ENCODE results near the gene PRPF19.

Gene PRPF19

DNA sequence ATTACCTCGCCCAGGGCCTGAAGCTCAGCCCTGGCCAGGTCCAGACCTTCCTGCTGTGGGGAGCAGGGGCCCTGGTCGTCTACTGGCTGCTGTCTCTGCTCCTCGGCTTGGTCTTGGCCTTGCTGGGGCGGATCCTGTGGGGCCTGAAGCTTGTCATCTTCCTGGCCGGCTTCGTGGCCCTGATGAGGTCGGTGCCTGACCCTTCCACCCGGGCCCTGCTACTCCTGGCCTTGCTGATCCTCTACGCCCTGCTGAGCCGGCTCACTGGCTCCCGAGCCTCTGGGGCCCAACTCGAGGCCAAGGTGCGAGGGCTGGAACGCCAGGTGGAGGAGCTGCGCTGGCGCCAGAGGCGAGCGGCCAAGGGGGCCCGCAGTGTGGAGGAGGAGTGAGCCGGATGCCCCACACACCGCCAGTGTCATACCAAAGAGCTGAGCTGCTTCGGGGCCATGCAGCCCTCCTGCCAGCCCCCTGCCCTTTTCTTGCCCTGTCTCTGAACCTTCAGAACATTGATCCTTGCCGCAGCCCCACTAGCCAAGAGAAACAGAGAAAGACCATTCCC is 15.5 kb upstream of the PRPF19 start:
- Histone ChIP-seq H3K9ac (ENCODE audit: low read length) (no peak overlapping the region), H3K23ac (ENCODE audit: low read length) (no peak overlapping the region), H3K4me1 (ENCODE audit: control insufficient read depth, low read depth, low read length) (peaks cover 11% of the 10 kb centered on the region), H4K8ac (ENCODE audit: low read depth, low read length) (no peak overlapping the region), H3K56ac (ENCODE audit: low read length) (no peak overlapping the region), H2BK15ac (replicated peaks; ENCODE audit: low read depth) (no peak overlapping the region), H2BK5ac (ENCODE audit: low read length) (no peak overlapping the region), H3K18ac (ENCODE audit: low read length) (no peak overlapping the region), H4K5ac (ENCODE audit: low read length) (no peak overlapping the region), H3K79me2 (ENCODE audit: control insufficient read depth, insufficient read depth, low read length) (peaks cover 3% of the 10 kb centered on the region), H2BK120ac (ENCODE audit: low read depth, low read length) (no peak overlapping the region), H3K79me1 (ENCODE audit: low read length) (peaks cover 11% of the 10 kb centered on the region), H3K36me3 (ENCODE audit: control insufficient read depth, insufficient read depth, low read length) (peaks cover 3% of the 10 kb centered on the region), H3K4me3 (ENCODE audit: low read length) (no peak overlapping the region), H3K27ac (ENCODE audit: low read depth, low read length) (no peak overlapping the region), H3K27me3 (ENCODE audit: insufficient read depth, low read length, poor library complexity) (no peaks in the 10 kb centered on the region), H2AK5ac (ENCODE audit: low read length) (no peak overlapping the region), H3K4me2 (ENCODE audit: low read length) (no peak overlapping the region), H3K4ac (ENCODE audit: low read depth, low read length) (no peak overlapping the region)
- no peak for DNase-seq
- no CpG with 5 or more reads among the region's 23 CpGs for whole genome bisulfite sequencing (ENCODE audit: extremely low coverage, insufficient coverage, low lambda C conversion rate)

DNA sequence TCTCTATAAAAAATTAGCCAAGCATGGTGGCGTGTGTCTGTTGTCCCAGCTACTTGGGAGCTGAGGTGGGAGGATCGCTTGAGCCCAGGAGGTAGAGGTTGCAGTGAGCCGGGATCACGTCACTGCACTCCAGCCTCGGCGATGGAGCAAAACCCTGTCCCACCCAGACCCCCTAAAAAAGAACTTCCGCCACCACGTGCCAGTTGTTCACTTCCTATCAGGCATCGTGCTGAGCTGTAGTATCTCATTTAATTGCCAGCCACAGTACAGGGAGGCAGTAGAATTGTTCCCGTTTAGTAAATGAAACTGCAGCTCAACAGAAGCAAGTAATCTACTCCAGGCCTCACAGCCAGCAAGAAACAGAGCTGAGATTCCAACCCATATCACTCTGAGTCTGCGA is 14.9 kb upstream of the PRPF19 start:
- Histone ChIP-seq H3K36me3 (ENCODE audit: control insufficient read depth, insufficient read depth, low read length) (peaks cover 3% of the 10 kb centered on the region), H3K27me3 (ENCODE audit: insufficient read depth, low read length, poor library complexity) (no peaks in the 10 kb centered on the region), H4K8ac (ENCODE audit: low read depth, low read length) (no peak overlapping the region), H3K4me3 (ENCODE audit: low read length) (no peak overlapping the region), H3K79me2 (ENCODE audit: control insufficient read depth, insufficient read depth, low read length) (peaks cover 9% of the 10 kb centered on the region), H2AK5ac (ENCODE audit: low read length) (no peak overlapping the region), H3K79me1 (ENCODE audit: low read length) (peaks cover 14% of the 10 kb centered on the region), H2BK120ac (ENCODE audit: low read depth, low read length) (no peak overlapping the region), H3K9ac (ENCODE audit: low read length) (no peak overlapping the region), H3K4ac (ENCODE audit: low read depth, low read length) (no peak overlapping the region), H3K18ac (ENCODE audit: low read length) (no peak overlapping the region), H3K4me1 (ENCODE audit: control insufficient read depth, low read depth, low read length) (peaks cover 14% of the 10 kb centered on the region), H3K56ac (ENCODE audit: low read length) (no peak overlapping the region), H2BK5ac (ENCODE audit: low read length) (no peak overlapping the region), H4K5ac (ENCODE audit: low read length) (no peak overlapping the region), H2BK15ac (replicated peaks; ENCODE audit: low read depth) (no peak overlapping the region), H3K4me2 (ENCODE audit: low read length) (no peak overlapping the region), H3K23ac (ENCODE audit: low read length) (no peak overlapping the region), H3K27ac (ENCODE audit: low read depth, low read length) (no peak overlapping the region)
- no CpG with 5 or more reads among the region's 11 CpGs for WGBS (ENCODE audit: extremely low coverage, insufficient coverage, low lambda C conversion rate)
- DNase-seq, result no peak

DNA sequence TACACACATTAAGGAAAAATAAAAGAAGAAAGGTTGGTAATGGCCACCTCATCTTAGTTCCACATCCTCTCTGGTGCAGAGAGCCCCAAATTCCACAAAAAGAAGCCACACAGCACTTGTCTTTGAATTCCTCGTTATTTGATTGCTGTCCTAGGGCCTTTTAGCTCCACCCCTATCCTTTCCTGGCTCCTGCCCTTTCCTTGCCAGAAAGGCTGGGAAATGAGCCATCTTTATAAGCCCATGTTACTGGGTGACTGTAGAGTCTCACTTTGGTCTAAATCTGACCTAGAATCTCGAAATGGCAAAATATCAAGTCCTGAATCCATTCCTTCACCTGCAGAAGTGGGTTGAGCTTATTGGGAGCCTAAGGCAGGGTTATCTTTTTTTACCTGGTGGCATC is 13.6 kb upstream of the PRPF19 start:
- H4K8ac ChIP-seq (ENCODE audit: low read depth, low read length), result no peak overlapping the region
- no peak overlapping the region for H2BK120ac ChIP-seq (ENCODE audit: low read depth, low read length)
- no peak overlapping the region for H4K5ac ChIP-seq (ENCODE audit: low read length)
- H3K18ac ChIP-seq (ENCODE audit: low read length), result no peak overlapping the region
- H3K23ac ChIP-seq (ENCODE audit: low read length), result no peak overlapping the region
- H2AK5ac ChIP-seq (ENCODE audit: low read length), result no peak overlapping the region
- DNase-seq, result no peak
- no peak overlapping the region for H3K27ac ChIP-seq (ENCODE audit: low read depth, low read length)
- H3K4me1 ChIP-seq (ENCODE audit: control insufficient read depth, low read depth, low read length), result peaks cover 17% of the 10 kb centered on the region
- peaks cover 9% of the 10 kb centered on the region for H3K79me2 ChIP-seq (ENCODE audit: control insufficient read depth, insufficient read depth, low read length)
- no peaks in the 10 kb centered on the region for H3K27me3 ChIP-seq (ENCODE audit: insufficient read depth, low read length, poor library complexity)
- no peak overlapping the region for H3K56ac ChIP-seq (ENCODE audit: low read length)
- H3K4ac ChIP-seq (ENCODE audit: low read depth, low read length), result no peak overlapping the region
- no CpG with 5 or more reads among the region's 2 CpGs for WGBS (ENCODE audit: extremely low coverage, insufficient coverage, low lambda C conversion rate)
- peaks cover 3% of the 10 kb centered on the region for H3K36me3 ChIP-seq (ENCODE audit: control insufficient read depth, insufficient read depth, low read length)
- no peak overlapping the region for H2BK5ac ChIP-seq (ENCODE audit: low read length)
- no peak overlapping the region for H3K4me3 ChIP-seq (ENCODE audit: low read length)
- H3K9ac ChIP-seq (ENCODE audit: low read length), result no peak overlapping the region
- peaks cover 10% of the 10 kb centered on the region for H3K79me1 ChIP-seq (ENCODE audit: low read length)
- H2BK15ac ChIP-seq (replicated peaks; ENCODE audit: low read depth), result no peak overlapping the region
- no peak overlapping the region for H3K4me2 ChIP-seq (ENCODE audit: low read length)

GRCh38 chr11:60919320-60919719 is 12.9 kb upstream of the PRPF19 start:
- H2BK120ac ChIP-seq (ENCODE audit: low read depth, low read length), result no peak overlapping the region
- no peak overlapping the region for H3K4me2 ChIP-seq (ENCODE audit: low read length)
- H3K18ac ChIP-seq (ENCODE audit: low read length), result no peak overlapping the region
- H2BK15ac ChIP-seq (replicated peaks; ENCODE audit: low read depth), result no peak overlapping the region
- WGBS (ENCODE audit: extremely low coverage, insufficient coverage, low lambda C conversion rate), result no CpG with 5 or more reads among the region's 1 CpG
- no peak overlapping the region for H3K9ac ChIP-seq (ENCODE audit: low read length)
- H3K56ac ChIP-seq (ENCODE audit: low read length), result no peak overlapping the region
- H3K23ac ChIP-seq (ENCODE audit: low read length), result no peak overlapping the region
- H3K27me3 ChIP-seq (ENCODE audit: insufficient read depth, low read length, poor library complexity), result no peaks in the 10 kb centered on the region
- H3K4me3 ChIP-seq (ENCODE audit: low read length), result no peak overlapping the region
- H3K27ac ChIP-seq (ENCODE audit: low read depth, low read length), result no peak overlapping the region
- H3K4ac ChIP-seq (ENCODE audit: low read depth, low read length), result no peak overlapping the region
- peaks cover 17% of the 10 kb centered on the region for H3K4me1 ChIP-seq (ENCODE audit: control insufficient read depth, low read depth, low read length)
- peaks cover 10% of the 10 kb centered on the region for H3K79me1 ChIP-seq (ENCODE audit: low read length)
- peaks cover 3% of the 10 kb centered on the region for H3K36me3 ChIP-seq (ENCODE audit: control insufficient read depth, insufficient read depth, low read length)
- H2AK5ac ChIP-seq (ENCODE audit: low read length), result no peak overlapping the region
- peaks cover 9% of the 10 kb centered on the region for H3K79me2 ChIP-seq (ENCODE audit: control insufficient read depth, insufficient read depth, low read length)
- H2BK5ac ChIP-seq (ENCODE audit: low read length), result no peak overlapping the region
- no peak for DNase-seq
- no peak overlapping the region for H4K8ac ChIP-seq (ENCODE audit: low read depth, low read length)
- H4K5ac ChIP-seq (ENCODE audit: low read length), result no peak overlapping the region

- H3K27ac ChIP-seq (ENCODE audit: low read depth, low read length), result no peak overlapping the region
- H3K36me3 ChIP-seq (ENCODE audit: control insufficient read depth, insufficient read depth, low read length), result peaks cover 3% of the 10 kb centered on the region
- no peak overlapping the region for H3K9ac ChIP-seq (ENCODE audit: low read length)
- no peak overlapping the region for H2BK120ac ChIP-seq (ENCODE audit: low read depth, low read length)
- peaks cover 9% of the 10 kb centered on the region for H3K79me2 ChIP-seq (ENCODE audit: control insufficient read depth, insufficient read depth, low read length)
- no peaks in the 10 kb centered on the region for H3K27me3 ChIP-seq (ENCODE audit: insufficient read depth, low read length, poor library complexity)
- H3K56ac ChIP-seq (ENCODE audit: low read length), result no peak overlapping the region
- DNase-seq, result no peak
- H3K4me1 ChIP-seq (ENCODE audit: control insufficient read depth, low read depth, low read length), result peaks cover 17% of the 10 kb centered on the region
- no peak overlapping the region for H3K4ac ChIP-seq (ENCODE audit: low read depth, low read length)
- no CpG with 5 or more reads among the region's 2 CpGs for WGBS (ENCODE audit: extremely low coverage, insufficient coverage, low lambda C conversion rate)
- H4K5ac ChIP-seq (ENCODE audit: low read length), result no peak overlapping the region
- no peak overlapping the region for H2BK15ac ChIP-seq (replicated peaks; ENCODE audit: low read depth)
- no peak overlapping the region for H3K4me3 ChIP-seq (ENCODE audit: low read length)
- peaks cover 10% of the 10 kb centered on the region for H3K79me1 ChIP-seq (ENCODE audit: low read length)
- H3K4me2 ChIP-seq (ENCODE audit: low read length), result no peak overlapping the region
- no peak overlapping the region for H2BK5ac ChIP-seq (ENCODE audit: low read length)
- H4K8ac ChIP-seq (ENCODE audit: low read depth, low read length), result no peak overlapping the region
- no peak overlapping the region for H3K23ac ChIP-seq (ENCODE audit: low read length)
- H2AK5ac ChIP-seq (ENCODE audit: low read length), result no peak overlapping the region
- no peak overlapping the region for H3K18ac ChIP-seq (ENCODE audit: low read length)
Measured at GRCh38 chr11:60918939-60919265, 12.5 kb upstream of the PRPF19 start.

GRCh38 chr11:60918251-60918938 is 12.0 kb upstream of the PRPF19 start:
- H4K5ac ChIP-seq (ENCODE audit: low read length), result no peak overlapping the region
- no peak overlapping the region for H3K27ac ChIP-seq (ENCODE audit: low read depth, low read length)
- peak; percentile 89 for DNase-seq
- no peak overlapping the region for H3K4ac ChIP-seq (ENCODE audit: low read depth, low read length)
- no peaks in the 10 kb centered on the region for H3K27me3 ChIP-seq (ENCODE audit: insufficient read depth, low read length, poor library complexity)
- H2AK5ac ChIP-seq (ENCODE audit: low read length), result no peak overlapping the region
- no peak overlapping the region for H4K8ac ChIP-seq (ENCODE audit: low read depth, low read length)
- peaks cover 10% of the 10 kb centered on the region for H3K79me1 ChIP-seq (ENCODE audit: low read length)
- H3K18ac ChIP-seq (ENCODE audit: low read length), result no peak overlapping the region
- H2BK15ac ChIP-seq (replicated peaks; ENCODE audit: low read depth), result no peak overlapping the region
- peaks cover 3% of the 10 kb centered on the region for H3K36me3 ChIP-seq (ENCODE audit: control insufficient read depth, insufficient read depth, low read length)
- H3K4me2 ChIP-seq (ENCODE audit: low read length), result no peak overlapping the region
- H3K23ac ChIP-seq (ENCODE audit: low read length), result no peak overlapping the region
- no peak overlapping the region for H3K9ac ChIP-seq (ENCODE audit: low read length)
- no peak overlapping the region for H3K56ac ChIP-seq (ENCODE audit: low read length)
- H3K4me3 ChIP-seq (ENCODE audit: low read length), result no peak overlapping the region
- H3K4me1 ChIP-seq (ENCODE audit: control insufficient read depth, low read depth, low read length), result peaks cover 14% of the 10 kb centered on the region
- no peak overlapping the region for H2BK5ac ChIP-seq (ENCODE audit: low read length)
- H2BK120ac ChIP-seq (ENCODE audit: low read depth, low read length), result no peak overlapping the region
- WGBS (ENCODE audit: extremely low coverage, insufficient coverage, low lambda C conversion rate), result no CpG with 5 or more reads among the region's 4 CpGs
- H3K79me2 ChIP-seq (ENCODE audit: control insufficient read depth, insufficient read depth, low read length), result peaks cover 9% of the 10 kb centered on the region
